ENCODE measurements around the gene CNTN5.
"Not testable (repeated sequence)": the region's sequence is repeated elsewhere in the genome, so short reads cannot be mapped to it uniquely, and the experiment has no call there.

CNTN5 gene

GRCh38 chr11:100221791-100222190 is 1201.0 kb downstream of the CNTN5 start:
- DNase-seq (ENCODE audit: extremely low read depth, low read depth): no peak
- TF ChIP-seq CTCF (IDR thresholded peaks at IDR 0.05; ENCODE audit: low read depth, low read length): no peak

DNA sequence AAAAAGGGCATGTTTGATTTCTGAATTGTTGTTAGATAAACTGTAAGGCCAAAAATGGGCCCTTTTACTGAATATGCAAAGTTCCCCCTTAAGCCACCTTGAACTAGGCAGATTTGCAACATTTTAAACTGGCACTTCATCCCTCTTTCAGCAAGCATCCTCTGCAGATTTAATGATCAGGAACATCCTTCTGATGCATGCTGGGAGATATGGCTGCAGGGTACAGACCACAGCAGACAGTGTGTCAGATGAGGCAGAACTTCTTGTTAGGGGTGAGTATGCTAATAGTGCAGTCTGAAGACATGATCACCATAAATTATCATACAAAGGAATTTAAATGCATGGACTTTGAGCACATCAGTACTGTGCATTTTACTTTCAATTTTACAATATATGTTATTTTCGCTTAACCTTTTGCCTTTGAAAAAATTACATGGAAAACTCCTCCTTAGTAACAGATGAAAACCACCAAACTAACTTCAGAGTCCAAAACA is 1203.8 kb downstream of the CNTN5 start:
- TF ChIP-seq CTCF (IDR thresholded peaks at IDR 0.05; ENCODE audit: low read depth, low read length): no peak
- DNase-seq (ENCODE audit: extremely low read depth, low read depth): no peak

DNA sequence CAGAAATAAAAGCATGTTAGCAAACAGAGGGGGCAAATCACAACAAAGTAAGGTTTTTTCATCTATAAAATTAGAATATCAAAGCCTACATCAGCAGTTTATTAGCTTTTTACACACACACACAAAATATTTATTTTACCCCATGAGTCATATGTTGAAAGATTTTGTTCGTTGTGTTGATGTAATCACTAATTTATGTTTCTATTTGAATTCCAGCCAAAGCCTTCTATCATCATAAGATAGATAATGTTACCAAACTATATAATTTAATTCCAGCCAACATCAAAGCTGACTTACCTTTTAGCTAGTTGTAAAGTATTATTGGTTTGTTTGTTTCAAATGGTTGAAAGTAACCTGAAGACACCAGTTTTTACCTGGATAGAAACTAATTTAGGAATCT is 1208.3 kb downstream of the CNTN5 start:
- no peak for DNase-seq (ENCODE audit: extremely low read depth, low read depth)
- no peak for TF ChIP-seq CTCF (IDR thresholded peaks at IDR 0.05; ENCODE audit: low read depth, low read length)

GRCh38 chr11:100232006-100232405 is 1211.3 kb downstream of the CNTN5 start:
- DNase-seq (ENCODE audit: extremely low read depth, low read depth): no peak
- no peak for TF ChIP-seq CTCF (IDR thresholded peaks at IDR 0.05; ENCODE audit: low read depth, low read length)

DNA sequence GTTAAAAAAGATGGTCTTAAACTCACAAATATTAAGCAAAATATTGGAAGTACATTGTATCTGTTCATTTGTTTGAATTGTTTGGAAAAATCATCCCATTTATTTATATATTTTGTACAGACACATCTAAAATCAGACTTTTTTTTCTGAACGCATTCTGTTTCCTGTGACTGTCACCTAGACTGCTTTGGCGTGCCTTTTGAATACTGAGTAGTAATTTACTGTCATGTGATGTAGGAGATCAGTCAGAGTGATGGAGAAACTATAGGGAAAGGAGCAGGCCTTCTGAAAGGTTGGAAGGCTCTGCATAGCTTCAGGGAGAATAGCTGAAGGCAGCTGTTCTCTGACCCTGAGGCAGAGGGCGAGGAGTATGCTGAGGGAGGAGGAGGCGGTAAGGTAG is 1214.3 kb downstream of the CNTN5 start:
- TF ChIP-seq CTCF (IDR thresholded peaks at IDR 0.05; ENCODE audit: low read depth, low read length): no peak
- DNase-seq (ENCODE audit: extremely low read depth, low read depth): no peak

GRCh38 chr11:100240025-100240539 is 1219.3 kb downstream of the CNTN5 start:
- no peak for DNase-seq (ENCODE audit: extremely low read depth, low read depth)
- TF ChIP-seq CTCF (IDR thresholded peaks at IDR 0.05; ENCODE audit: low read depth, low read length): no peak

DNA sequence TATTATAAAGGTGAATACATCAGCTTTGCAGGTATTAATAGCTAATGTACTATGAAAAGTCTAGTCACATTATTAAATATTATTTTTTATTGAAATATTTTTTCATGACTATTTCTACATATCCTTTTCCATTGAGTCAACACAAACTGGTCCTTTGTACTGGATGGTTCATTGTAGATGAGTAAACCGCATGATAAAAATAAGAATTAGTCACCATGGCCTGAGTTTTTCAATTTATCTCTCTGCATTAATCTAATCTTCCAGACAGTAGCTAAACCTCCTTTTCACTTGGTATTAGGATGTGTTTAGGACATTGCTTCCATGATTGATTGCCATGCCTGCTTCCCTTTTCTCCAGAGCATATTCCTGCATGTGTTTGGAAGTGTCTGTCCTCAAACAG is 1227.0 kb downstream of the CNTN5 start:
- TF ChIP-seq CTCF (IDR thresholded peaks at IDR 0.05; ENCODE audit: low read depth, low read length): no peak
- no peak for DNase-seq (ENCODE audit: extremely low read depth, low read depth)

DNA sequence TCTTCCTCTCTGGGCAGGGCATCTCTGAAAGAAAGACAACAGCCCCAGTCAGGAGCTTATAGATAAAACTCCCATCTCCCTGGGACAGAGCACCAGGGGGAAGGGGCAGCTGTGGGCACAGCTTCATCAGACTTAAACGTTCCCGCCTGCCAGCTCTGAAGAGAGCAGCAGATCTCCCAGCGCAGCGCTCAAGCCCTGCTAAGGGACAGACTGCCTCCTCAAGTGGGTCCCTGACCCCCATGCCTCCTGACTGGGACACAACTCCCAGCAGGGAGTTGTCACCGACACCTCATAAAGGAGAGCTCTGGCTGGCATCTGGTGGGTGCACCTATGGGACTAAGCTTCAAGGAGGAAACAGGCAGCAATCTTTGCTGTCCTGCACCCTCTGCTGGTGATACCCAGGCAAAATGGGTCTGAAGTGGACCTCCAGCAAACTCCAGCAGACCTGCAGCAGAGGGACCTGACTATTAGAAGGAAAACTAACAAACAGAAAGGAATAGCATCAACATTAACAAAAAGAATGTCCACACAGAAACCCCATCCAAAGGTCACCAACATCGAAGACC is 1236.6 kb downstream of the CNTN5 start:
- not testable (repeated sequence) for DNase-seq (ENCODE audit: extremely low read depth, low read depth)
